IPS DF 6.9 (cell line): ENCODE results near the gene PEAR1.
"Not testable (repeated sequence)": the region's sequence is repeated elsewhere in the genome, so short reads cannot be mapped to it uniquely, and the experiment has no call there.

ENCODE experiments used
- DNase-seq: peaks from one replicate; pipeline ENCODE4 v3.0.0-alpha.2; 2013; ENCODE audit warnings: low read depth, low spot score
- H3K27ac ChIP-seq: one replicate; pipeline ENCODE4 v1.5.1; 2013; ENCODE audit warnings: low read length, control low read depth
- H3K27me3 ChIP-seq: 2 replicates; pipeline ENCODE4 v1.6.1; 2013; ENCODE audit warnings: mild to moderate bottlenecking, low read length; ENCODE audit not compliant: control insufficient read depth, insufficient read depth
- H3K36me3 ChIP-seq: 2 replicates; pipeline ENCODE4 v1.6.1; 2013; ENCODE audit warnings: low read length; ENCODE audit not compliant: control insufficient read depth, insufficient read depth
- H3K4me1 ChIP-seq: 2 replicates; pipeline ENCODE4 v1.6.1; 2013; ENCODE audit warnings: low read length; ENCODE audit not compliant: control insufficient read depth, insufficient read depth
- H3K4me3 ChIP-seq: 2 replicates; pipeline ENCODE4 v1.5.1; 2013; ENCODE audit warnings: mild to moderate bottlenecking, low read length
- H3K9me3 ChIP-seq: 2 replicates; pipeline ENCODE4 v1.6.1; 2013; ENCODE audit warnings: low read length, inconsistent platforms; ENCODE audit not compliant: control insufficient read depth, insufficient read depth
- WGBS: extraction: QIAGEN DNeasy Blood & Tissue Kit; methylation state at CpG from one replicate; pipeline ENCODE4 v1.1.7; 2013; ENCODE audit warnings: mixed read lengths, missing lambda C conversion rate; ENCODE audit not compliant: insufficient read length, insufficient coverage; 5-methylcytosine and 5-hydroxymethylcytosine counted together

Gene PEAR1

DNA sequence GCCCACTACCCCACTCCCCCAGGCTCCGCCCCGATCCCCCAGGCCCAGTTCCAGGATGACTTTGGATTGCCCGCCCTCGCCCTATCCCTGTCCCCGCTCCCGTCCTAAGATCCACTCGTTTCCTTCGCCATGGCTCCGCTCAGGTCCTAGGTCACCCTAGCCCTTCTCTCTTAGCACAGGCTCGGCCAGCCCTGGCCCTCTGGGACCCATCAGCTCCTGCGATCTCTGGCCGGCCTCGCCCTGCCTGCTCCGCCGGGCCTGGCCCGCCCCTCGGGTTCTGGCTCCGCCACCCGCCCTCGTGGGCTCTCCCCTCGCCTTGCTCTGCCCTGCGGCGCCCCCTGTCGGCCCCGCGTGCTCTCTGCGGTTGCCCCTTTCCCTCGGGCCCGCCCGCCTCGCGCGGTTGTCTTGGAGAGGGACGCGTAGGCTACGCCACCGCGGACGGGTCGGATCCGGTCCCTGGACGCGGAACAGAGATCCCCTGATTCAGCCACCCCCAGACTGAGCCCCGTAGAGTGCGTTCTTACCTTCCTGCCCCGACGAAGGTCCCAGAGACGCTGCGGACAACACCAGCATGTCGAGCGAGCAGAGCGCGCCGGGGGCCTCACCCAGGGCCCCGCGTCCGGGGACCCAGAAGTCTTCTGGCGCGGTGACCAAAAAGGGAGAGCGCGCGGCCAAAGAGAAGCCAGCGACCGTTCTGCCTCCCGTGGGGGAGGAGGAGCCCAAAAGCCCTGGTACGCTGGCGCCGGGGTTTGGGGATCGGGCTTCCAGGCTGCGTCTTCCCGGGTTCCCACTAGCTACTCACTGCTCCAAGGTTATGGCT is 26.9 kb downstream of the PEAR1 start, which contains the start of gene LRRC71:
Gene LRRC71 (plus strand): TSS at position 400 of the 820 bp plus-strand sequence. CDS start 172 bp downstream, at position 572.
- peak; percentile 67 for DNase-seq
- Histone ChIP-seq H3K4me3 (peak within 1 kb of the TSS; percentile 40; the same call in 1 of the 2 replicates), H3K4me1 (peaks cover 4% of the 10 kb centered on the region), H3K36me3 (no peaks in the 10 kb centered on the region), H3K27ac (no peak within 1 kb of the TSS), H3K27me3 (peaks cover 55% of the 10 kb centered on the region), H3K9me3 (no peaks in the 10 kb centered on the region)
- no CpG with 5 or more reads among the region's 71 CpGs for WGBS

DNA sequence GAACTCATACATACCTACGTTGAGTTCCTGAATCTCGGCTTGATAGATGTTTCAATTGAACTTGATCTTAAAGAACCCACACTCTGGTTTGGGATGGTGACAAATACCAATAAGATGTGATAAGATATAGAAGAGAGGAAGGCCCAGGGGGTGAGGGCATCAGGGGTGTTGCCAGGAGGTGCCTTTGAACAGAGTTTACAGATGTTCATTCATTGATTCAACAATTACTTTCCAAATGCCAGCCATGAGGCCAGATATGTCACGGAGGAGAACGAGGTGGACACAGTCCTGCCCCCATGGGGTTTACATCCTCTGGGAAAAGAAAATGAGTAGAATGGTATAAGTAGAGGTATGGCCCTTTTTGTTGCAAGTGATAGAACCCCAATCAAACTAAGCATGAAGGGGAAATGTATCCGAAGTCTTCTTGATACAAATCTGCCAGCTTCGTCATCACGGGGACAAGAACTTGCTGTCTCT is 27.6 kb downstream of the PEAR1 start:
- no peak overlapping the region for H3K27ac ChIP-seq
- no peaks in the 10 kb centered on the region for H3K9me3 ChIP-seq
- H3K27me3 ChIP-seq = peaks cover 60% of the 10 kb centered on the region
- peaks cover 4% of the 10 kb centered on the region for H3K4me1 ChIP-seq
- no peaks in the 10 kb centered on the region for H3K36me3 ChIP-seq
- no peak for DNase-seq
- no peak overlapping the region for H3K4me3 ChIP-seq
- no CpG with 5 or more reads among the region's 7 CpGs for WGBS

DNA sequence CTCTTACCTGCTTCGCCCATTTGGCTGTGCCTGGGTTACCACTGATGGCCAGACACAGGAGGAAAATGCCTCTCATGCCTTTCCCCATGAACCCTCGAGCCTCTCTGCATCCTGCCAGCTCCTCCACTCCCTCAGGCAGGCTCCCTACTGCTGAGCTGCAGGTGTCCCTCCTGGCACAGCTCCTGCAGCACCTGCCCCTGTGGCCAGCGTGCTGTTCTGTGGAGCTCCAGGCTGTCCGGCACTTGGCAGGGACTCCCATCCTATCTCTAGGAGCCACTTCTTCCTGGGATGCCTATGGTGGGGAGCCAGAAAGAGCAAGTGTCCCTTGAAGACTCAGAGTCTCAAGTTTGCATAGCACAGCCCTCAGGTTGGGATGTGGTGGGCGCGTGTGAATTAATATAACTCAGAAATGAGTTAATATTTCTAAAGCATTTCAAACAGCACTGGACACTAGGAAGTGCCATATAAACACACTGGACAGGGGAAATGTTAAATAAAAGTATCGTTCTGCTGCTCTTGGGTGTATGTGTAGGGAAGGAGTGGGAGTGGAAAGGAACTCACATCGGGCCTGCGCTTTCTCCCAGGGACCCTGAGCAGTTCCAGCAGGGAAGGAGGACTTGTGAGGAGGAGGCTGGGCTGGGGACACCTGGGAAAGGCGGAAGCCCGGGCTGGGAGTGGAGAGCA is 29.6 kb downstream of the PEAR1 start:
- WGBS = no CpG with 5 or more reads among the region's 11 CpGs
- Histone ChIP-seq H3K4me3 (peak overlapping the region; percentile 31; the same call in 1 of the 2 replicates), H3K27ac (no peak overlapping the region), H3K9me3 (no peaks in the 10 kb centered on the region), H3K27me3 (peaks cover 74% of the 10 kb centered on the region), H3K36me3 (no peaks in the 10 kb centered on the region), H3K4me1 (peaks cover 4% of the 10 kb centered on the region)
- DNase-seq = no peak

DNA sequence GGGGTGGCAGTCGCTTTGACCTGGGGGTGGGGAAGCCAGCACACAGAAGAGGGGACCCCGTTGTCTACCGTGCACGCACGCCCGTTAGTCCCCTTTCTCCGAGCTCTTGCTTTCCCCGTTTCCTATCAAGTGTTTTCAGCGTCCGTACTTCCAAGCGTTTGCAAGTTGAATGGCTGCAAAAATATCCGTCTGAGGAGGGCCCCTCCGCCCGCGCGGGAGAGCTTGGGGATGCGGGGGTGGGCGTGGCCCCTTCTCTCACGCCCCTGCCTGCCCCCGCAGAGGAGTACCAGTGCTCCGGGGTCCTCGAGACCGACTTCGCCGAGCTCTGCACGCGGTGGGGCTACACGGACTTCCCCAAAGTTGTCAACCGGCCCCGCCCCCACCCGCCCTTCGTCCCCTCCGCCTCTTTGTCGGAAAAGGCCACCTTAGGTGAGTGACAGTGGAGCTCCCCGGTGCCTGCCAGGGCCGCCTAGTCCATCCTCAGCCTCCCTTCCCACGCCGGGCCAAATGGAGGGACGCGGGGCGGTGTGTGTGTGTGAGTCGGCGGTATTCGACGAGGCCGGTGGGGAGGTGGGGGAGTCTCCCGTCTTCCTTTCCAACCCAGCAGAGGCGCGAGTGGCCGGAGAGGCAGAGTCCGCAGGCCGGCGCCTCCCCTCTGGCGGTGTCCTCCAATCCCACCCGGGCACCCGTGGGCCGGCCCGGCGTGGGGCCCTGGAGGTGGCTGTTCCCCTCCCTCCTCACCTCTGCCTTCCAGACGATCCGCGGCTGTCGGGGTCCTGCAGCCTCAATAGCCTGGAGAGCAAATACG is 30.4 kb downstream of the PEAR1 start:
- peaks cover 4% of the 10 kb centered on the region for H3K4me1 ChIP-seq
- H3K9me3 ChIP-seq = no peaks in the 10 kb centered on the region
- H3K27ac ChIP-seq = no peak overlapping the region
- H3K4me3 ChIP-seq = peak overlapping the region; percentile 31; the same call in 1 of the 2 replicates
- no peaks in the 10 kb centered on the region for H3K36me3 ChIP-seq
- WGBS = no CpG with 5 or more reads among the region's 64 CpGs
- no peak for DNase-seq
- peaks cover 74% of the 10 kb centered on the region for H3K27me3 ChIP-seq

DNA sequence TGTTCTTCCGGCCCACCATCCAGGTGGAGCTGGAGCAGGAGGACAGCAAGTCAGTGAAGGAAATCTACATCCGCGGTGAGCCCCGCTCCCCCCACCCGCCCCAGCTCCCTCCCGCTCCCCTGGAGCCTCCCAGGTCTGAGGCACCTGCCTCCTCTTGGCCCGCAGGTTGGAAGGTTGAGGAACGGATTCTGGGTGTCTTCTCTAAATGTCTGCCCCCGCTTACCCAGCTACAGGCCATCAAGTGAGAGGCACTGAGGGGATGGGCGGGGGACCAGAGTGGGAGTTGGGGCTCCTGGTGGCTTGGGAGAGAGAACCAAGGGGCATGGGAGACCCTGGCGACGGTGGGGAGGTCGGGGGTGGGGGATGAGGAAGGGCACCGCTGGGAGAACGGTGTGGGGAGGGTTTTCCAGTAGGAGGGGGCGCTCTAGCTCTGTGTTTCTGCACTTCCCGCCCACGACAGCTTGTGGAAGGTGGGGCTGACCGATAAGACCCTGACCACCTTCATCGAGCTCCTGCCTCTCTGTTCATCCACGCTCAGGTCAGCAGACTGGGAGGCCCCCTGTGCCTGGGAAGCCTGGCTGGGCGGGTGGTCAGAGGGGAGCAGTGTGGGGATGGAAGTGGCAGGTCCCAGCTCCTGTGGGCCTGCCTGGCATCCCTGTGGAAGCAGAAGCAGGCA is 31.1 kb downstream of the PEAR1 start:
- Histone ChIP-seq H3K4me3 (peak overlapping the region; percentile 31; the same call in 1 of the 2 replicates), H3K27ac (no peak overlapping the region), H3K4me1 (peaks cover 4% of the 10 kb centered on the region), H3K27me3 (peaks cover 75% of the 10 kb centered on the region), H3K36me3 (no peaks in the 10 kb centered on the region), H3K9me3 (no peaks in the 10 kb centered on the region)
- no CpG with 5 or more reads among the region's 22 CpGs for WGBS
- no peak for DNase-seq

DNA sequence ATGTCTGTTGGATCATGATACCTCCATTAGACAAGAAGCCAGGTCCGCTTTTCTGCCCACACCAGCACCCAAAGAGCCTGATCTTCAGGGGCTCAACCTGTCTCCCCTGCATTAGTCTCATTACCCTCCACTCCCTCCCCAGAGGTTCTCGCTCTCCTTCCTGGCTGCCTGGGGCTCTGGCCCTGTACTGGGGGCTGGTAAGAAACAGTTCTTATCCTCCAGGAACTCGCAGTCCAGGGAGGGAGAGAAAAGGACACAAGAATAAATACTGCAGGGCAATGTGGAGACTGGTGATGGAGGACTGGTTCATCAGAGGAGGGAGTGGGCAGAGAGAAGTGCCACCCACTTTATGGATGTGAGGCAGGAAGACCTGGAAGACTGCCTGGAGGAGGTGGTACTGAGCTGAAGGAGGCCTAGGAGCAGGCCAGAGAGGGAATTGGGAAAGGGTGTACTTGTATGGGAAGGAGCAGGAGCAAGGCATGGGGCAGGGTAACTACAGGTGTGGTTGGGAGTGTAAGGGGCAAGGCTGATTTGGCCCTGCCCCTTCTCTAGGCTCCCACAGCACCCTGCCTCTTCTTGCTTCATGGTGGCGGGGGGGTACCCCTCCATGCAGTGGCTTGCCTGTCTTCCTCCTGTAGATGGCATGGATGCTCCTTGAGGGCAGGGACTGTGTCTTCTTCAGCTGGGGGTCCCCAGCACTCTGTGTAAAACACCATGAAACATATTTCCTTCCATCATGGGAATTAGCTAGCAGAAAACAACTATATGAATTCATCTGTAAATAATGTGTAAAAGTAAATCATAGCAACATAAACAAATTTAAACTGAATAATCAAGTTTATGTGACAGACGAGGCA is 31.9 kb downstream of the PEAR1 start:
- no peak for DNase-seq
- H3K4me1 ChIP-seq = peaks cover 4% of the 10 kb centered on the region
- no peak overlapping the region for H3K4me3 ChIP-seq
- no CpG with 5 or more reads among the region's 5 CpGs for WGBS
- no peaks in the 10 kb centered on the region for H3K36me3 ChIP-seq
- no peak overlapping the region for H3K27ac ChIP-seq
- no peaks in the 10 kb centered on the region for H3K9me3 ChIP-seq
- peaks cover 72% of the 10 kb centered on the region for H3K27me3 ChIP-seq

DNA sequence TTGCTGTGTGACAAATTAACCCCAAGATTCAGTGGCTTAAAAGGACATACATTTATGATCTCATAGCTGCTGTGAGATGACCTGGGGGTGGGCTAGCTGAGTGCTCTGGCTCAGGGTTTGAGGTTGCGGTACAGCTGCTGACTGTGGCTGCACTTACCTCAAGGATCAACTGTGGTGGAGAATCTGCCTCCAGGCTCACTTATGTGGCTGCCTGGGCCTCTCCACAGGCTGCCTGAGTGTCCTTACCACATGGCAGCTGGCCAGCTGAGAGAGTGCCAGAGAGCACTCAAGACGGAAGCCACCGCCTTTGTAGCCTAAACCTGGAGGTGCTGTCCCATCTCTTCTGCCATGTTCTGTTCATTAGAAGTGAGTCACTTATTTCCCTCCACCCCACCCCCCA is 32.7 kb downstream of the PEAR1 start:
- peaks cover 65% of the 10 kb centered on the region for H3K27me3 ChIP-seq
- no peaks in the 10 kb centered on the region for H3K36me3 ChIP-seq
- peaks cover 4% of the 10 kb centered on the region for H3K4me1 ChIP-seq
- no CpG with 5 or more reads among the region's 3 CpGs for whole genome bisulfite sequencing
- H3K27ac ChIP-seq = no peak overlapping the region
- no peak overlapping the region for H3K4me3 ChIP-seq
- no peaks in the 10 kb centered on the region for H3K9me3 ChIP-seq
- DNase-seq = no peak

DNA sequence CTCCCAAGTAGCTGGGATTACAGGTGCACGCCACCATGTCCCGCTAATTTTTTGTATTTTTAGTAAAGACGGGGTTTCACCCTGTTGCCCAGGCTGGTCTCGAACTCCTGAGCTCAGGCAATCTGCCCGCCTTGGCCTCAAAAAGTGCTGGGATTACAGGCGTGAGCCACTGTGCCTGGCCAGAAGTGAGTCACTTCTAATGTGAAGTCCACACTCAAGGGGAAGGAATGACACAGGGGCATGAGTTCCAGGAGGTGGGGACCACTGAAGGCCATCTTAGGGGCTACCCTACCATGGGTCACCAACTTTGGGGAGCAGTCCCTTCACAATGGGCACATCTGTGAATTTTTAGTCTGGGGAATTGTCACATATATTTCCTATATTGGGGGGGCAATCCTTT is 33.2 kb downstream of the PEAR1 start:
- no CpG with 5 or more reads among the region's 6 CpGs for WGBS

More for the DNA sequence above, 33.2 kb downstream of the PEAR1 start:
- H3K4me3 ChIP-seq, H3K9me3 ChIP-seq, H3K4me1 ChIP-seq, H3K36me3 ChIP-seq, H3K27ac ChIP-seq, DNase-seq: not testable (repeated sequence)
- H3K27me3 ChIP-seq = peaks cover 59% of the 10 kb centered on the region
